WERI-Rb-1 (cell line): ENCODE results near the gene EDA2R.

Source experiments
- DNase-seq: peaks from one replicate; pipeline ENCODE4 v3.0.0-alpha.2; 2020
- H3K27ac ChIP-seq: fragments of 250-450 bp; sonication (Bioruptor Pico); 2 replicates; pipeline ENCODE4 v1.5.1; 2020; ENCODE audit warnings: mild to moderate bottlenecking, moderate library complexity
- H3K27me3 ChIP-seq: fragments of 250-450 bp; sonication (Bioruptor Pico); 2 replicates; pipeline ENCODE4 v1.5.1; 2021; ENCODE audit warnings: mild to moderate bottlenecking, low read depth, moderate library complexity; ENCODE audit not compliant: insufficient read depth, severe bottlenecking
- H3K36me3 ChIP-seq: fragments of 250-450 bp; sonication (Bioruptor Pico); 2 replicates; pipeline ENCODE4 v1.5.1; 2020; ENCODE audit warnings: mild to moderate bottlenecking, moderate library complexity
- H3K4me3 ChIP-seq: 2 replicates; pipeline ENCODE4 v1.5.1; 2011; ENCODE audit warnings: low read depth, mild to moderate bottlenecking, control low read depth, low read length
- H3K9me3 ChIP-seq: fragments of 250-450 bp; sonication (Bioruptor Pico); 2 replicates; pipeline ENCODE4 v1.5.1; 2021; ENCODE audit warnings: mild to moderate bottlenecking, moderate library complexity; ENCODE audit not compliant: severe bottlenecking
- TF ChIP-seq, protein P1 (sequence below): IDR thresholded peaks from 2 replicates; pipeline ENCODE4 v1.5.1; 2011; ENCODE audit warnings: low read depth, mild to moderate bottlenecking, control low read depth, inconsistent platforms, low read length

Gene EDA2R

DNA sequence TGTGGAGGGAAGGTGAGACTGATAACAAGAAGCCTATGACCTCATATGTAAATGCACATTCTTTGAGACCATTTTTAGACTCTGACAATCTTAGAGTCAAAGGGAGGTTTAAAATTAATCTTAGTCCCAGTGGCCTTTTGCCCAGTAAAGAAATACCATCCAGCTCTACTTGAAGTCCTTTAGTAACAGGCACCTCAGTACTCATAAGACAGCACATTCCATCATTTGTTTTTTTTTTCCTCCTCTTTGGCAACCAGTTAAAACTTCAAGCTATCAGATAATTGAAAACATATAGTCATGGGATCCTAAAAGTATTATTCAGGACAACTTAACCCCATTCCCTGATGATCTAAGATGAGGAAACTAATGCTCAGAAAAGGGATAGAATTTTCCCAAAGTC lies 4.6 kb downstream of the EDA2R start:
- Histone ChIP-seq H3K9me3 (no peaks in the 10 kb centered on the region), H3K4me3 (no peak overlapping the region), H3K27ac (no peak overlapping the region), H3K36me3 (no peaks in the 10 kb centered on the region), H3K27me3 (no peaks in the 10 kb centered on the region)
- DNase-seq: no peak
- TF ChIP-seq, protein P1, sequence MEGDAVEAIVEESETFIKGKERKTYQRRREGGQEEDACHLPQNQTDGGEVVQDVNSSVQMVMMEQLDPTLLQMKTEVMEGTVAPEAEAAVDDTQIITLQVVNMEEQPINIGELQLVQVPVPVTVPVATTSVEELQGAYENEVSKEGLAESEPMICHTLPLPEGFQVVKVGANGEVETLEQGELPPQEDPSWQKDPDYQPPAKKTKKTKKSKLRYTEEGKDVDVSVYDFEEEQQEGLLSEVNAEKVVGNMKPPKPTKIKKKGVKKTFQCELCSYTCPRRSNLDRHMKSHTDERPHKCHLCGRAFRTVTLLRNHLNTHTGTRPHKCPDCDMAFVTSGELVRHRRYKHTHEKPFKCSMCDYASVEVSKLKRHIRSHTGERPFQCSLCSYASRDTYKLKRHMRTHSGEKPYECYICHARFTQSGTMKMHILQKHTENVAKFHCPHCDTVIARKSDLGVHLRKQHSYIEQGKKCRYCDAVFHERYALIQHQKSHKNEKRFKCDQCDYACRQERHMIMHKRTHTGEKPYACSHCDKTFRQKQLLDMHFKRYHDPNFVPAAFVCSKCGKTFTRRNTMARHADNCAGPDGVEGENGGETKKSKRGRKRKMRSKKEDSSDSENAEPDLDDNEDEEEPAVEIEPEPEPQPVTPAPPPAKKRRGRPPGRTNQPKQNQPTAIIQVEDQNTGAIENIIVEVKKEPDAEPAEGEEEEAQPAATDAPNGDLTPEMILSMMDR: no peak

DNA sequence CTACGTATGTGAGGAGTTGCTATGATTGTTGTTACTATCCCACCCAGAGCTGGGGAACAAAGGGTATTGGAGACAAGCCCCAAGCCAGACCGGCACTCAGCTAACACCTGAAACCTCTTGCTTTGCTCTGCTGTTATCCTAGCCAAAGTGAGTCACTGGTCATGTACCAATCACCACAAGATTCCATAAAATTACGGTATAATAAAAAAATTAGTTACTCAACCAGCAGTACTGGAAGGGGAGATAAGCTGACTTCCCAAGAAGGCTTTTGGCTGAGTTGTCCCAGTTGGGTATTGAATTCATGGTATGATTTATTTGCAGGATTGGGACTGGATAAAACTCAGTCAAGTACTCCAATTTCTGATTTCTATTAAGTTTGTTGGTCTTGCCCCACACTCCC lies 5.3 kb downstream of the EDA2R start:
- H3K4me3 ChIP-seq: no peak overlapping the region

DNA sequence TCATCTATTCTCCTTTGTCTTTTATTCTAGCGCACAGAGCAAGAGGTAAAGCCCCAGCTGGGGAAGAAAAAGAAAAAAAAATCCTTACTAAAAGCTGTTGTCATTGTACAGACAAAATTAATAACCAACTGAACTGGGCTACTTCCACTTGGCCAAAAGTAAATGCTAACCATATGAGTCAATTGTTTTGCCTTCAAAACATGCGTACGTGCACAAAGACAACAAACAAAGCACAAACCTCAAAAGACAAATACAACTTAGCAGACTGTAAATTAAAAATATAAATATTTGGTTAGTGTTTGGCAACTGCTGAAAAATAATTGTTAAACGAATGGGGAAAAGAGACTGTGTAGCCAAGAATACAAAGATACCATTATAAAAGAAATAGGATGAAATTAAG lies 5.9 kb downstream of the EDA2R start:
- H3K27ac ChIP-seq: no peak overlapping the region
- H3K27me3 ChIP-seq: no peaks in the 10 kb centered on the region

More for the DNA sequence above, 5.3 kb downstream of the EDA2R start:
- Histone ChIP-seq H3K27me3 (no peaks in the 10 kb centered on the region), H3K36me3 (no peaks in the 10 kb centered on the region), H3K27ac (no peak overlapping the region), H3K9me3 (no peaks in the 10 kb centered on the region)
- DNase-seq: no peak
- TF ChIP-seq, protein P1: no peak

DNA sequence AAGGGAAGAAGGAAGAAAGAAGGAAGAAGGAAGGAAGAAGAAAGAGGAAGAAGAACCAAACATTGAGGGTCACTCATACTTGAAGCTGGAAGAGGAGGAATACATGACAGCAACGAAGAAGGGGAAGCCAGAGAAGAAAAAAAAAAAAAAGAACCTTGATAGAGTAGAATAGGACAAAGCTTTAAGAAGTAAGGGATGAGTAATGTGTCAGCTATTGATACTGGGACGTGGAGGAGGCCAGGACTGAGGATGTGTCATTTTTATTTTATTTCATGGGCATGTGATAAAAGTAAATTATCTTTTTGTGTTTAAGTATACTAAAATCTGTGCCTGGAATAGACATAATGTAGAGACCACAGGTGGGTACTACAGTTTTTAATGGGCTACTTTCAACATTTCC lies 6.4 kb downstream of the EDA2R start:
- no peaks in the 10 kb centered on the region for H3K9me3 ChIP-seq
- no peaks in the 10 kb centered on the region for H3K27me3 ChIP-seq
- no peaks in the 10 kb centered on the region for H3K36me3 ChIP-seq
- no peak overlapping the region for H3K4me3 ChIP-seq
- no peak for DNase-seq
- TF ChIP-seq, protein P1: no peak
- no peak overlapping the region for H3K27ac ChIP-seq

More for the DNA sequence above, 5.9 kb downstream of the EDA2R start:
- TF ChIP-seq, protein P1: no peak
- H3K36me3 ChIP-seq: no peaks in the 10 kb centered on the region
- no peaks in the 10 kb centered on the region for H3K9me3 ChIP-seq
- DNase-seq: no peak
- no peak overlapping the region for H3K4me3 ChIP-seq

DNA sequence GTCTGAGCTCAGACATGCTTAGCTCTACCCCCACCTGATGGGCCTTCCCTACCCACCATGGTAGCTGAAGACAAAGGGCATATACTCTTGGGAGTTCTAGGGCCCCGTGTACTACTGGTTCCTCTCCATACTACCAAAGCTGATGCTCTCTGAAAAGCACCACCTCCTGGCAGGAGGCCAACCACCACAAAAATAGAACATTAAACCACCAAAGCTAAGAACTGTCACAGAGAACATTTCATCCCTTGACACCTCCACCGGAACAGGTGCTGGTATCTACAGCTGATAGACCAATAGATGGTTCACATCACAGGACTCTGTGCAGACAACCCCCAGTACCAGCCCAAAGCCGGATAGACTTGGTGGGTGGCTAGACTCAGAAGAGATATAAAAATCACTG lies 13.4 kb downstream of the EDA2R start:
- no peaks in the 10 kb centered on the region for H3K36me3 ChIP-seq
- TF ChIP-seq, protein P1: no peak
- no peak for DNase-seq
- no peak overlapping the region for H3K27ac ChIP-seq
- H3K9me3 ChIP-seq: no peaks in the 10 kb centered on the region
- no peak overlapping the region for H3K4me3 ChIP-seq
- no peaks in the 10 kb centered on the region for H3K27me3 ChIP-seq

DNA sequence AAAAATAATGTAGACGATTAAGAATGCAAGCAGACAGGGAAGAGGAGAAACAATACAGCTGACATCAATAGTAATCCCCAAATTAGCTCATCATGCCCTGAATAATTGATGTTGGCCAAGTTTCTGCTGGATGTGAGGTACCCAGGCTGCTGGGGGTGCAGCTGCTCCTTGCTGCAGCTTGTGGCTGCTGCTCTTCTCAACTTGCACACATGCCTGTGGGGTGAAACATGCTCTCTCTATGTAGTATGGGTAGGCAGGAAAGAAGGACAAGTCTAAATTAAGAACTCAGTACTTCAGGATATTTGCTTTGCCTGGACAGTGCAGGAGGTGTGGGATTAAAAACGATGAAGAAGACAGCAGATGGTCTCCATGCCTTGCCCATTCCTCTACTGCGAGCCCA lies 16.7 kb downstream of the EDA2R start:
- H3K36me3 ChIP-seq: no peaks in the 10 kb centered on the region
- TF ChIP-seq, protein P1: no peak
- no peak for DNase-seq
- H3K9me3 ChIP-seq: no peaks in the 10 kb centered on the region
- no peaks in the 10 kb centered on the region for H3K27me3 ChIP-seq
- H3K27ac ChIP-seq: no peak overlapping the region
- no peak overlapping the region for H3K4me3 ChIP-seq
